IPS-18c (cell line): ENCODE measurements around the gene RAB9B.
"Not testable (repeated sequence)": the region's sequence is repeated elsewhere in the genome, so short reads cannot be mapped to it uniquely, and the experiment has no call there.

Experiments
- H3K4me3 ChIP-seq: 2 replicates; pipeline ENCODE4 v1.7.0; 2013; ENCODE audit warnings: low read depth, mild to moderate bottlenecking, low read length, moderate library complexity; ENCODE audit not compliant: insufficient read depth
- H3K9me3 ChIP-seq: one replicate; pipeline ENCODE4 v1.6.1; 2013; ENCODE audit warnings: mild to moderate bottlenecking, low read length, moderate library complexity; ENCODE audit not compliant: control insufficient read depth, insufficient read depth

Gene RAB9B

GRCh38 chrX:103820802-103821201 lies 11.3 kb downstream of the RAB9B start:
- not testable (repeated sequence) for H3K4me3 ChIP-seq, H3K9me3 ChIP-seq

- H3K4me3 ChIP-seq: no peak overlapping the region
- H3K9me3 ChIP-seq: no peaks in the 10 kb centered on the region
Measured at GRCh38 chrX:103818842-103819619, 13.0 kb downstream of the RAB9B start.

GRCh38 chrX:103817502-103817901 lies 14.6 kb downstream of the RAB9B start:
- Histone ChIP-seq H3K9me3 (no peaks in the 10 kb centered on the region), H3K4me3 (no peak overlapping the region)

- H3K9me3 ChIP-seq, H3K4me3 ChIP-seq: not testable (repeated sequence)
Measured at GRCh38 chrX:103817101-103817500, 15.0 kb downstream of the RAB9B start.

GRCh38 chrX:103811858-103812257 lies 20.2 kb downstream of the RAB9B start:
- Histone ChIP-seq H3K9me3 (no peaks in the 10 kb centered on the region), H3K4me3 (no peak overlapping the region)

GRCh38 chrX:103806862-103807474 lies 25.1 kb downstream of the RAB9B start:
- Histone ChIP-seq H3K9me3 (no peaks in the 10 kb centered on the region), H3K4me3 (no peak overlapping the region)

- Histone ChIP-seq H3K9me3 (no peaks in the 10 kb centered on the region), H3K4me3 (no peak overlapping the region)
Measured at GRCh38 chrX:103805860-103806259, 26.2 kb downstream of the RAB9B start.

- no peak overlapping the region for H3K4me3 ChIP-seq
- H3K9me3 ChIP-seq: no peaks in the 10 kb centered on the region
Measured at GRCh38 chrX:103800318-103800717, 31.7 kb downstream of the RAB9B start.

GRCh38 chrX:103797691-103798090 lies 34.4 kb downstream of the RAB9B start:
- H3K4me3 ChIP-seq: no peak overlapping the region
- no peaks in the 10 kb centered on the region for H3K9me3 ChIP-seq

GRCh38 chrX:103794119-103794518 lies 37.9 kb downstream of the RAB9B start:
- H3K4me3 ChIP-seq: no peak overlapping the region

GRCh38 chrX:103793545-103793940 lies 38.5 kb downstream of the RAB9B start:
- H3K4me3 ChIP-seq: no peak overlapping the region
- H3K9me3 ChIP-seq: no peaks in the 10 kb centered on the region

More at GRCh38 chrX:103794119-103794518, 37.9 kb downstream of the RAB9B start:
- H3K9me3 ChIP-seq: no peaks in the 10 kb centered on the region

GRCh38 chrX:103792916-103793544 lies 39.0 kb downstream of the RAB9B start:
- H3K4me3 ChIP-seq: no peak overlapping the region

GRCh38 chrX:103791826-103792485 lies 40.1 kb downstream of the RAB9B start:
- H3K9me3 ChIP-seq: no peaks in the 10 kb centered on the region
- no peak overlapping the region for H3K4me3 ChIP-seq

More at GRCh38 chrX:103792916-103793544, 39.0 kb downstream of the RAB9B start:
- no peaks in the 10 kb centered on the region for H3K9me3 ChIP-seq

GRCh38 chrX:103791228-103791627 lies 40.8 kb downstream of the RAB9B start:
- Histone ChIP-seq H3K4me3 (no peak overlapping the region), H3K9me3 (no peaks in the 10 kb centered on the region)

- no peaks in the 10 kb centered on the region for H3K9me3 ChIP-seq
- H3K4me3 ChIP-seq: no peak overlapping the region
Measured at GRCh38 chrX:103789004-103789403, 43.1 kb downstream of the RAB9B start.

GRCh38 chrX:103783971-103784370 lies 48.1 kb downstream of the RAB9B start:
- no peak overlapping the region for H3K4me3 ChIP-seq
- no peaks in the 10 kb centered on the region for H3K9me3 ChIP-seq

- H3K9me3 ChIP-seq: no peaks in the 10 kb centered on the region
Measured at GRCh38 chrX:103783196-103783595, 48.9 kb downstream of the RAB9B start.

GRCh38 chrX:103782640-103783039 lies 49.4 kb downstream of the RAB9B start:
- H3K4me3 ChIP-seq: no peak overlapping the region
- H3K9me3 ChIP-seq: no peaks in the 10 kb centered on the region

More at GRCh38 chrX:103783196-103783595, 48.9 kb downstream of the RAB9B start:
- no peak overlapping the region for H3K4me3 ChIP-seq
